ENCODE data around the gene GDPD3. TPM values are rescaled to one million over a fixed set of nuclear protein-coding genes. Genes with fewer than 3 reads are reported as not detected.

Gene GDPD3
- total and polyA plus RNA-seq, 4 donors, result 0.42 to 0.71 (median 0.55) TPM

DNA sequence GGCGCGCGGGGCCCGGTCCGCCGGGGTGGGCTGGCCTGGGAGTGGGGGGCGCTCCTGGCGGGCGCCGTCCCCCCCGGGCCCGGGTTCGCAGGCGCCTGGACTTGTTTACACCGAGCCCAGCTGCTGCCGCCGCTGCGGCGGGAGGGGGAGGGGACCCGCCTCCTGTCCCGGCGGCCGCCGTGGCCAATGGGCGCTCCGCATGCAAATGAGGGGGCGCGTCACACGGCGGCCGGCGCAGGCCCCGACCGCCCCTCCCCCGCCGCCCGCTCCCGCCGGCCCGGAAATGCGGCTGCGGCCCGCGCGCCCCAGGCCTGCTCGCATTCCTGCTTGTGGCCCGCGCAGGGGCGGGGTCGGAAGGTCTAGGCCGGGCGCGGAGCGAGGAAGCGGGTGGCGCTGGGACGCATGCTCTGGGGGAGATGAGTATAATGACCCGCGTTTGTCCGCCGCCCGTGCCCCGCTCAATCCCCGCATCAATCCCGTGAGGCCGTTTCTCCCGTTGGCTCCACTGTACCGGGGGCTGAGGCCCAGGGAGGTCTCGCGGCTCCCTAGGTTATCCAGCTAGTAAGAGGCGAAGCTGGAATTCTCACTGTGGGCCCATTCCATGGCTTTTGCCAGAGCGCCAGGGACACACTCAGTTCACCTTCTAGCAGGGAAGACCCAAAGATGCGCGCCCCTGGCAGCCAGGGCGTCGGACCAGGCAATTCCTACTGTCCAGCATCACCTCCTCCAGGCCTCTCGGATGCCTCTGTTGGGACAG lies 17.1 kb downstream of the GDPD3 start, which contains the start of gene YPEL3:
Gene YPEL3, minus strand, starts transcription at position 109 of the 757 bp plus-strand sequence. CDS start 731 bp downstream, outside the sequence.
- peaks cover 8 to 30% (median 18%) of the 10 kb centered on the region in 4 donors for H3K4me1 ChIP-seq (ENCODE audit: control insufficient read depth in 4 of 4, insufficient read depth in 4 of 4, low read length in 3 of 4)
- H3K4me3 ChIP-seq (ENCODE audit: low read depth in 1 of 3, low read length in 3 of 3), result peak within 1 kb of the TSS; percentile 66 to 86 (median 80)
- H3K27ac ChIP-seq (ENCODE audit: low read depth in 1 of 2, low read length in 2 of 2), result peak within 1 kb of the TSS; percentile 82 to 86
- no peaks in the 10 kb centered on the region for H3K27me3 ChIP-seq (ENCODE audit: control insufficient read depth in 4 of 4, insufficient read depth in 4 of 4, low read length in 3 of 4)
- H3K36me3 ChIP-seq (ENCODE audit: control insufficient read depth in 4 of 4, insufficient read depth in 3 of 4, low read depth in 1 of 4, low read length in 3 of 4), result peaks cover 0 to 6% (median under 1%) of the 10 kb centered on the region in 4 donors
- H3K9ac ChIP-seq (ENCODE audit: low read depth in 1 of 2, low read length in 2 of 2), result peak within 1 kb of the TSS; percentile 61 to 79
- TF ChIP-seq, protein P1, sequence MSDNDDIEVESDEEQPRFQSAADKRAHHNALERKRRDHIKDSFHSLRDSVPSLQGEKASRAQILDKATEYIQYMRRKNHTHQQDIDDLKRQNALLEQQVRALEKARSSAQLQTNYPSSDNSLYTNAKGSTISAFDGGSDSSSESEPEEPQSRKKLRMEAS (IDR thresholded peaks at IDR 0.05), result no peak
- no peak for TF ChIP-seq YY1 (IDR thresholded peaks at IDR 0.05)
- no peak for TF ChIP-seq FOXA2 (IDR thresholded peaks at IDR 0.05)
- peak in 1 of 2 donors; percentile 64 for TF ChIP-seq GABPA (IDR thresholded peaks at IDR 0.05 in 1 of 2, conservative IDR thresholded peaks at IDR 0.05 in 1 of 2)
- no peak for TF ChIP-seq JUND (IDR thresholded peaks at IDR 0.05)
- TF ChIP-seq RXRA (IDR thresholded peaks at IDR 0.05), result no peak
- no peak for TF ChIP-seq TAF1 (conservative IDR thresholded peaks at IDR 0.05)
- TF ChIP-seq, protein P2, sequence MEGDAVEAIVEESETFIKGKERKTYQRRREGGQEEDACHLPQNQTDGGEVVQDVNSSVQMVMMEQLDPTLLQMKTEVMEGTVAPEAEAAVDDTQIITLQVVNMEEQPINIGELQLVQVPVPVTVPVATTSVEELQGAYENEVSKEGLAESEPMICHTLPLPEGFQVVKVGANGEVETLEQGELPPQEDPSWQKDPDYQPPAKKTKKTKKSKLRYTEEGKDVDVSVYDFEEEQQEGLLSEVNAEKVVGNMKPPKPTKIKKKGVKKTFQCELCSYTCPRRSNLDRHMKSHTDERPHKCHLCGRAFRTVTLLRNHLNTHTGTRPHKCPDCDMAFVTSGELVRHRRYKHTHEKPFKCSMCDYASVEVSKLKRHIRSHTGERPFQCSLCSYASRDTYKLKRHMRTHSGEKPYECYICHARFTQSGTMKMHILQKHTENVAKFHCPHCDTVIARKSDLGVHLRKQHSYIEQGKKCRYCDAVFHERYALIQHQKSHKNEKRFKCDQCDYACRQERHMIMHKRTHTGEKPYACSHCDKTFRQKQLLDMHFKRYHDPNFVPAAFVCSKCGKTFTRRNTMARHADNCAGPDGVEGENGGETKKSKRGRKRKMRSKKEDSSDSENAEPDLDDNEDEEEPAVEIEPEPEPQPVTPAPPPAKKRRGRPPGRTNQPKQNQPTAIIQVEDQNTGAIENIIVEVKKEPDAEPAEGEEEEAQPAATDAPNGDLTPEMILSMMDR (IDR thresholded peaks at IDR 0.05; ENCODE audit: low read depth, low read length, missing input control), result no peak
- no peak for TF ChIP-seq HNF4G (IDR thresholded peaks at IDR 0.05)
- TF ChIP-seq, protein P3, sequence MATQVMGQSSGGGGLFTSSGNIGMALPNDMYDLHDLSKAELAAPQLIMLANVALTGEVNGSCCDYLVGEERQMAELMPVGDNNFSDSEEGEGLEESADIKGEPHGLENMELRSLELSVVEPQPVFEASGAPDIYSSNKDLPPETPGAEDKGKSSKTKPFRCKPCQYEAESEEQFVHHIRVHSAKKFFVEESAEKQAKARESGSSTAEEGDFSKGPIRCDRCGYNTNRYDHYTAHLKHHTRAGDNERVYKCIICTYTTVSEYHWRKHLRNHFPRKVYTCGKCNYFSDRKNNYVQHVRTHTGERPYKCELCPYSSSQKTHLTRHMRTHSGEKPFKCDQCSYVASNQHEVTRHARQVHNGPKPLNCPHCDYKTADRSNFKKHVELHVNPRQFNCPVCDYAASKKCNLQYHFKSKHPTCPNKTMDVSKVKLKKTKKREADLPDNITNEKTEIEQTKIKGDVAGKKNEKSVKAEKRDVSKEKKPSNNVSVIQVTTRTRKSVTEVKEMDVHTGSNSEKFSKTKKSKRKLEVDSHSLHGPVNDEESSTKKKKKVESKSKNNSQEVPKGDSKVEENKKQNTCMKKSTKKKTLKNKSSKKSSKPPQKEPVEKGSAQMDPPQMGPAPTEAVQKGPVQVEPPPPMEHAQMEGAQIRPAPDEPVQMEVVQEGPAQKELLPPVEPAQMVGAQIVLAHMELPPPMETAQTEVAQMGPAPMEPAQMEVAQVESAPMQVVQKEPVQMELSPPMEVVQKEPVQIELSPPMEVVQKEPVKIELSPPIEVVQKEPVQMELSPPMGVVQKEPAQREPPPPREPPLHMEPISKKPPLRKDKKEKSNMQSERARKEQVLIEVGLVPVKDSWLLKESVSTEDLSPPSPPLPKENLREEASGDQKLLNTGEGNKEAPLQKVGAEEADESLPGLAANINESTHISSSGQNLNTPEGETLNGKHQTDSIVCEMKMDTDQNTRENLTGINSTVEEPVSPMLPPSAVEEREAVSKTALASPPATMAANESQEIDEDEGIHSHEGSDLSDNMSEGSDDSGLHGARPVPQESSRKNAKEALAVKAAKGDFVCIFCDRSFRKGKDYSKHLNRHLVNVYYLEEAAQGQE (IDR thresholded peaks at IDR 0.05), result no peak
- TF ChIP-seq HNF4A (conservative IDR thresholded peaks at IDR 0.05), result no peak
- TF ChIP-seq, protein P4, sequence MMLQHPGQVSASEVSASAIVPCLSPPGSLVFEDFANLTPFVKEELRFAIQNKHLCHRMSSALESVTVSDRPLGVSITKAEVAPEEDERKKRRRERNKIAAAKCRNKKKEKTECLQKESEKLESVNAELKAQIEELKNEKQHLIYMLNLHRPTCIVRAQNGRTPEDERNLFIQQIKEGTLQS (IDR thresholded peaks at IDR 0.05), result no peak
- TF ChIP-seq SP1 (IDR thresholded peaks at IDR 0.05), result peak; percentile 26
- no peak for TF ChIP-seq EGR1 (IDR thresholded peaks at IDR 0.05; ENCODE audit: low read depth in 2 of 2)
- TF ChIP-seq FOXA1 (IDR thresholded peaks at IDR 0.05), result no peak
- TF ChIP-seq NR2F2 (IDR thresholded peaks at IDR 0.05), result no peak
- TF ChIP-seq RAD21 (IDR thresholded peaks at IDR 0.05), result peak in 1 of 2 donors; percentile 36
- TF ChIP-seq, protein P5, sequence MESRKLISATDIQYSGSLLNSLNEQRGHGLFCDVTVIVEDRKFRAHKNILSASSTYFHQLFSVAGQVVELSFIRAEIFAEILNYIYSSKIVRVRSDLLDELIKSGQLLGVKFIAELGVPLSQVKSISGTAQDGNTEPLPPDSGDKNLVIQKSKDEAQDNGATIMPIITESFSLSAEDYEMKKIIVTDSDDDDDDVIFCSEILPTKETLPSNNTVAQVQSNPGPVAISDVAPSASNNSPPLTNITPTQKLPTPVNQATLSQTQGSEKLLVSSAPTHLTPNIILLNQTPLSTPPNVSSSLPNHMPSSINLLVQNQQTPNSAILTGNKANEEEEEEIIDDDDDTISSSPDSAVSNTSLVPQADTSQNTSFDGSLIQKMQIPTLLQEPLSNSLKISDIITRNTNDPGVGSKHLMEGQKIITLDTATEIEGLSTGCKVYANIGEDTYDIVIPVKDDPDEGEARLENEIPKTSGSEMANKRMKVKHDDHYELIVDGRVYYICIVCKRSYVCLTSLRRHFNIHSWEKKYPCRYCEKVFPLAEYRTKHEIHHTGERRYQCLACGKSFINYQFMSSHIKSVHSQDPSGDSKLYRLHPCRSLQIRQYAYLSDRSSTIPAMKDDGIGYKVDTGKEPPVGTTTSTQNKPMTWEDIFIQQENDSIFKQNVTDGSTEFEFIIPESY (IDR thresholded peaks at IDR 0.05), result no peak
- DNase-seq (ENCODE audit: low spot score), result peak; percentile 91
- WGBS, result 10% methylated on average over 77 of the region's 77 CpGs
- peaks cover 0 to 13% (median 2%) of the 10 kb centered on the region in 4 donors for H3K9me3 ChIP-seq (ENCODE audit: control insufficient read depth in 4 of 4, low read length in 3 of 4)
